ENCODE results near the gene OR5AN1. TPM values are rescaled to one million over a fixed set of nuclear protein-coding genes. Genes with fewer than 3 reads are reported as not detected.
"Not testable (repeated sequence)": the region's sequence is repeated elsewhere in the genome, so short reads cannot be mapped to it uniquely, and the experiment has no call there.

Gene OR5AN1
- total RNA-seq, 4 donors from 2014 or later: not detected

DNA sequence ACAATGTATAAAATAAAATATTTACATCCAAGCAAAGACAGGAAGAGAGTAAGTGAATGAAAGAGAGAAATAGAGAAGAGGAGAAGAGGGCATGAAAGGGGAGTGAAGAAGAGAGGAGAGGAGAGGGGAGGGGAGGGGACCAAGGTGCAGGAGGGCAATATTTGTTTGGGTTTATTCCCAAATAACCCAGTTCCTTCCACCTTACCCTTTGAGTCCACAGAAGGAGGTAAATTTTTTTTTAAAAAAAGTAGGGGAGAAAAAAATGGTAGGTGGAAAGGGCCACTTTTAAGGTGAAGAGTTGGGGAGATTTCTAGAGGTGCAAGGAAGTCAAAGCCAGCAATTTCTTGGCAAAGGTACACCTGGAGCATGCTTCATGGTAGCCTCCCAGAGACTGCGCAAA is 2.1 kb upstream of the OR5AN1 start:
- intact Hi-C loops (cut with DNase I; ENCODE audit: low total_unique reads): no loop called here
- no peak for DNase-seq (ENCODE audit: low spot score in 2 of 2)
- WGBS, 2 donors: 93 to 100% methylated on average over 1 of the region's 1 CpG
- no peak for TF ChIP-seq POLR2A (IDR thresholded peaks at IDR 0.05)
- TF ChIP-seq, protein P1, sequence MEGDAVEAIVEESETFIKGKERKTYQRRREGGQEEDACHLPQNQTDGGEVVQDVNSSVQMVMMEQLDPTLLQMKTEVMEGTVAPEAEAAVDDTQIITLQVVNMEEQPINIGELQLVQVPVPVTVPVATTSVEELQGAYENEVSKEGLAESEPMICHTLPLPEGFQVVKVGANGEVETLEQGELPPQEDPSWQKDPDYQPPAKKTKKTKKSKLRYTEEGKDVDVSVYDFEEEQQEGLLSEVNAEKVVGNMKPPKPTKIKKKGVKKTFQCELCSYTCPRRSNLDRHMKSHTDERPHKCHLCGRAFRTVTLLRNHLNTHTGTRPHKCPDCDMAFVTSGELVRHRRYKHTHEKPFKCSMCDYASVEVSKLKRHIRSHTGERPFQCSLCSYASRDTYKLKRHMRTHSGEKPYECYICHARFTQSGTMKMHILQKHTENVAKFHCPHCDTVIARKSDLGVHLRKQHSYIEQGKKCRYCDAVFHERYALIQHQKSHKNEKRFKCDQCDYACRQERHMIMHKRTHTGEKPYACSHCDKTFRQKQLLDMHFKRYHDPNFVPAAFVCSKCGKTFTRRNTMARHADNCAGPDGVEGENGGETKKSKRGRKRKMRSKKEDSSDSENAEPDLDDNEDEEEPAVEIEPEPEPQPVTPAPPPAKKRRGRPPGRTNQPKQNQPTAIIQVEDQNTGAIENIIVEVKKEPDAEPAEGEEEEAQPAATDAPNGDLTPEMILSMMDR (IDR thresholded peaks at IDR 0.05): no peak
- H3K4me3 ChIP-seq (ENCODE audit: low read depth, poor library complexity, severe bottlenecking): no peak overlapping the region

DNA sequence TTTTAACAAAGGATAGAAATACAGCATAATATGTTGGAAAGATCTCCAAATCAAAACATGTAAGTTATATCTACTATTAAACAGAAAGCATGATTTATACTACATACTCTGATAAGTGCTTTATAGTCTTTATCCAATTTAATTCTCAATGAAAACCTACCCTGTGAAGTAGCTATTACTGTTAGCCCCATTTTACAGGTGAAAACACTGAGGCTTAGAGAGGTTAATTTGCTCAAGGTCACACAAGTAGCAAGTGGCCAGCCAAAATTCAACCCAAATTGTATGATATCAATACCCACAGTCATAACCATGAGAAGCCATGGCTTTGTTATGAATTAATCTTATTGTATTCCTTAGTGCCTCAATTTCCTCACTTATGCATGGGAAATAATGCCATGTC is 675 bp upstream of the OR5AN1 start:
- no peak for DNase-seq (ENCODE audit: low spot score in 2 of 2)
- no peak for TF ChIP-seq POLR2A (IDR thresholded peaks at IDR 0.05)
- TF ChIP-seq, protein P1 (IDR thresholded peaks at IDR 0.05): no peak
- no peak overlapping the region for H3K4me3 ChIP-seq (ENCODE audit: low read depth, poor library complexity, severe bottlenecking)
- intact Hi-C loops (cut with DNase I; ENCODE audit: low total_unique reads): no loop called here

DNA sequence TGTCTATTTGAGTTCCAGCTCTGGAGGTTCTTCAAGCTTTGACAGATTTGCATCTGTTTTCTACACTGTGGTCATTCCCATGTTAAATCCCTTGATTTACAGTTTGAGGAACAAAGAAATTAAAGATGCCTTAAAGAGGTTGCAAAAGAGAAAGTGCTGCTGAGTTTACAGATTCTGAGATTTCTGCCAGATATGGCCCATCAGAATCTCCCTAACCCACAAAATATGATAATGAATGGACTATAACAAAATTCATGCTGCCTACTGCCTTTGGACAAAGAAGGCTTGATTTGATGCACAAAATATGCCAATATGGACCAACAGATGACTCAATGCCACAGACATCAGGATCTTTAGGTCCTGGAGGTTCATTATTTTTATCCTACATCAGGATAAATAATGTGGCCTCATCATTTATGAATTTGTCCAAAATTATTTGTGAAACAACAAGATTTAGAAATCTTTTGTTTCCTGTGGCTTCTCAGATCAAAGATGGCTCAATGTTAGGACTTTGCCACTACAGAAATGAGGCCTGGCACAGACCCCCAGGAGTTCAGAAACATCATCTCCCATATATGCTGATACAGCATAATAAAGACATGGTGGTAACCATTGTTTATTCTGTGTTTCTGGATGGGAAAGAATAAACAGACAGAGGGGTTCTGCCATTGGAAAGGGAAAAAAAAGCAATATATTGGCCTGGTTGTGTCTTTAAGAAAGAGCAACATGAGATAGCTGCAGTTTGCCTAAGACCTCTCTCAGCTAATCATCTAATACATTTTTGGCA is 6.7 kb downstream of the OR5AN1 start:
- intact Hi-C loops (cut with DNase I; ENCODE audit: low total_unique reads): no loop called here
- H3K4me3 ChIP-seq (ENCODE audit: low read depth, poor library complexity, severe bottlenecking): no peak overlapping the region

DNA sequence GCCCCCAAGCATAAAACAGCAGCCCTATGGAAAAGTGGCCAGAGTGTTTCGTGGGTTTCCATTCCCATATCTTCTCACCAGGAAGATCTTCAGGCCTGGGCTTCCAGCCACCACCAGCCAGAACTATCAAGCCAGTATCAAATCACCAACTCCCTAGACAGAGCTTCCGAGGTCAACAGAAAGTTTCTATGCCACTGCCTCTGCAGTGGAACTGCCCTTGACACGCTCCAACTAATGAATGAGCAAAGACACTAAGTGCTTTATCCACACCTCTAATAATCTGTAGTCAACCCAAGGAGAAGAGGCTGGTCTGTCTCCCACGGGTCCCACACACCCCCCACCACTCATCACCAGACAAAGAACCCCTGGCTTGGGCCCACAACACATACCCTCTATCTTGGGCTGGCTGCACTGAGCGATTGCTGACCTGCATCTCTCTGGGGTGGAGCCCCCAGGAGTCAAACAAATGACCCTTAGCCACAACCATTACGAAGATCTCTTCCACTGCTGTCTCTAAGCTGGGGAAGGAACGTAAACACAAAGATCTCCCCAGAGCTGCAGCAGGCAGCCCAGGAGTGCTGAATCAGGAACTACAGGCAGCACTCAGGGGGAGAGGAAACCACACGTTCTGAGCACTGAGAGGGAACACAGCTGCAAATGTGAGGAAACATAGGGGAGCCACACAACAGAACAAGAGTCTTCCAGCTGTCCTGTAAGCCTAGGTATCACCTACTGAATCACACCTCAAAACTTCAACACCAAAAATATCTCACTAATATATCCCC is 9.7 kb downstream of the OR5AN1 start:
- no peak for DNase-seq (ENCODE audit: low spot score in 2 of 2)
- 63% methylated on average over 8 of the region's 8 CpGs for WGBS, 2 donors
- TF ChIP-seq, protein P1 (IDR thresholded peaks at IDR 0.05): no peak
- no peak for TF ChIP-seq POLR2A (IDR thresholded peaks at IDR 0.05)

More for the DNA sequence above, 6.7 kb downstream of the OR5AN1 start:
- no peak for DNase-seq (ENCODE audit: low spot score in 2 of 2)
- no peak for TF ChIP-seq POLR2A (IDR thresholded peaks at IDR 0.05)
- TF ChIP-seq, protein P1 (IDR thresholded peaks at IDR 0.05): no peak

DNA sequence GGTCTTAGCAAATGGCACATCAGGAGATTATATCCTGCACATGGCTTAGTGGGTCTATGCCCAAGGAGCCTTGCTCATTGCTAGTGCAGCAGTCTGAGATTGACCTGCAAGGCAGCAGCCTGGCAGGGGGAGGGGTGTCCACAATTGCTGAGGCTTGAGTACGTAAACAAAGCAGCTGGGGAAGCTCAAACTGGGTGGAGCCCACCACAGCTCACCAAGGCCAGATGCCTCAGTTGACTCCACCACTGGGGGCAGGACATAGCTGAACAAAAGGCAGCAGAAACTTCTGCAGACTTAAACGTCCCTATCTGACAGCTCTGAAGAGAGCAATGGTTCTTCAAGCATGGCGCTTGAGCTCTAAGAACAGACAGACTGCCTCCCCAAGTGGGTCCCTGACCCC is 13.6 kb downstream of the OR5AN1 start:
- DNase-seq (ENCODE audit: low spot score in 2 of 2); intact Hi-C loops (cut with DNase I; ENCODE audit: low total_unique reads); H3K4me3 ChIP-seq (ENCODE audit: low read depth, poor library complexity, severe bottlenecking): not testable (repeated sequence)
- WGBS, 2 donors: 43 to 44% methylated on average over 3 of the region's 3 CpGs

More for the DNA sequence above, 9.7 kb downstream of the OR5AN1 start:
- no peak overlapping the region for H3K4me3 ChIP-seq (ENCODE audit: low read depth, poor library complexity, severe bottlenecking)
- intact Hi-C loops (cut with DNase I; ENCODE audit: low total_unique reads): no loop called here

DNA sequence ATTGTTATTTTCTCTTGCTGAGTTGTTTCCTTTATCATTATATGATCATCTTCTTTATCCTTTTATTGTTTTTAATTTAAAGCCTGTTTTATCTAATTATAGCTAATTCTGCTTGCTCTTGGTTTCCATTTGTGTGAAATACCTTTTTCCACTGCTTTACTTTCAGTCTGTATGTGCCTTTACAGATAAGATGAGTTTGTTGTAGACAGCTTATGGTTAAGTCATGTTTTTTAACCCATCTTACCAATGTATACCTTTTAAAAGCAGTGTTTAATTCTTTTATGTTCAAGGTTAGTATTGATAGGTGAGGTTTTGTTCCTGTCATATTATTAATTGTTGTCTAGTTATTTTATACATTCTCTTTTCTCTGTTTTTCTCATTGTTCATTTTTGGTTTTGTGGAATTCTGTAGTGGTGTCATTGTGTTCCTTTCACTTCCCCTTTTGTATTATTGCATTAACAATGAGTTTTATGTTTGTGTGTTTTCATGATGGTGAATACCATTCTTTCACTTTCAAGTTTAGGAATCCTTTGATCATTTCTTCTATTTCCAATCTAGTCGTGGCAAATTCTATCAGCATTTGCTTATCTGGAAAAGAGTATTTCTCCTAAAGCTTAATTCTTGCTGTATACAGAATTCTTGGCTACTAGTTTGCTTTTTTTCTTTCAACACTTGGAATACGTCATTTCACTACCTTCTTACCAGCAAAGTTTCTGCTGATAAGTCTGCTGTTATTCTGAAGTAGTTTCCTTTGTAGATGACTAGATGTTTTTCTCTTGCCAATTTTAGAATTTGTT is 21.8 kb downstream of the OR5AN1 start:
- TF ChIP-seq, protein P1 (IDR thresholded peaks at IDR 0.05): no peak
- no peak for TF ChIP-seq POLR2A (IDR thresholded peaks at IDR 0.05)
- DNase-seq (ENCODE audit: low spot score in 2 of 2): no peak
- H3K4me3 ChIP-seq (ENCODE audit: low read depth, poor library complexity, severe bottlenecking): no peak overlapping the region
- intact Hi-C loops (cut with DNase I; ENCODE audit: low total_unique reads): no loop called here
- WGBS, 2 donors: 61 to 68% methylated on average over 2 of the region's 2 CpGs
